Common myeloid progenitor, CD34-positive (primary cell): ENCODE data around the gene MYMK.

Experiments
- CTCF ChIA-PET: fragments of 350-600 bp; sonication (Branson Sonifier 250); formaldehyde crosslinking; loops from one replicate; lab custom pipeline; 2021; ENCODE audit warnings: antibody characterized with exemption; lab: Charles Lee
- POLR2A ChIA-PET: fragments of 350-600 bp; sonication (Branson Sonifier 250); formaldehyde crosslinking; loops from one replicate; lab custom pipeline; 2021; ENCODE audit warnings: antibody characterized with exemption; lab: Charles Lee
- DNase-seq, 3 donors: peaks; one replicate each; pipeline versions ENCODE4 v3.0.0 to v3.0.0-alpha.2; 2013
- H3K27ac ChIP-seq, 2 experiments: 1 replicate in 1 of 2; 2 replicates in 1 of 2; pipeline ENCODE4 v1.7.0; 2013; ENCODE audit warnings: inconsistent platforms in 2 of 2, low read length in 2 of 2, mild to moderate bottlenecking in 2 of 2, low read depth in 1 of 2, moderate library complexity in 1 of 2; ENCODE audit not compliant: severe bottlenecking in 2 of 2, insufficient read depth in 1 of 2, poor library complexity in 1 of 2
- H3K27me3 ChIP-seq, 5 experiments: replicated peaks in 2 of 5; 1 replicate in 3 of 5; 2 replicates in 2 of 5; pipeline versions ENCODE4 v1.6.1 to v1.7.0; 2013; ENCODE audit warnings: low read length in 4 of 5, mild to moderate bottlenecking in 2 of 5, moderate library complexity in 2 of 5, inconsistent platforms in 1 of 5; ENCODE audit not compliant: insufficient read depth in 5 of 5, control insufficient read depth in 4 of 5
- H3K36me3 ChIP-seq, 4 experiments: 1 replicate in 2 of 4; 2 replicates in 2 of 4; pipeline versions ENCODE4 v1.6.1 to v1.7.0; 2013; ENCODE audit warnings: low read length in 3 of 4, control low read depth in 1 of 4, mild to moderate bottlenecking in 1 of 4; ENCODE audit not compliant: control insufficient read depth in 4 of 4, insufficient read depth in 4 of 4
- H3K4me1 ChIP-seq, 4 experiments: 1 replicate in 3 of 4; 2 replicates in 1 of 4; pipeline versions ENCODE4 v1.6.1 to v1.7.1; 2013; ENCODE audit warnings: low read length in 3 of 4, mild to moderate bottlenecking in 3 of 4, control low read depth in 1 of 4, inconsistent platforms in 1 of 4, moderate library complexity in 1 of 4; ENCODE audit not compliant: control insufficient read depth in 4 of 4, insufficient read depth in 4 of 4; ENCODE audit errors: control extremely low read depth in 1 of 4
- H3K4me3 ChIP-seq, 7 experiments: 1 replicate in 4 of 7; 2 replicates in 3 of 7; pipeline versions ENCODE4 v1.5.1 to v1.7.0; 2013; ENCODE audit warnings: mild to moderate bottlenecking in 7 of 7, low read length in 6 of 7, moderate library complexity in 6 of 7, inconsistent platforms in 2 of 7, low read depth in 2 of 7, control low read depth in 1 of 7; ENCODE audit not compliant: insufficient read depth in 4 of 7, control insufficient read depth in 1 of 7; ENCODE audit errors: extremely low read depth in 1 of 7
- H3K9me3 ChIP-seq, 5 experiments: 1 replicate in 4 of 5; 2 replicates in 1 of 5; pipeline versions ENCODE4 v1.6.1 to v1.7.1; 2013; ENCODE audit warnings: low read length in 4 of 5, mild to moderate bottlenecking in 2 of 5, inconsistent platforms in 1 of 5, low read depth in 1 of 5, moderate library complexity in 1 of 5; ENCODE audit not compliant: control insufficient read depth in 4 of 5, insufficient read depth in 2 of 5; ENCODE audit errors: control extremely low read depth in 1 of 5
- WGBS: methylation state at CpG from one replicate; pipeline ENCODE4 v1.1.5; 2013; ENCODE audit not compliant: insufficient coverage; 5-methylcytosine and 5-hydroxymethylcytosine counted together

Gene MYMK

GRCh38 chr9:133529457-133529856 is 4.7 kb upstream of the MYMK start:
- Histone ChIP-seq H3K36me3 (no peaks in the 10 kb centered on the region), H3K27ac (no peak overlapping the region), H3K27me3 (peaks cover 0 to 12% (median 7%) of the 10 kb centered on the region in 5 experiments), H3K4me1 (peaks cover 0 to 29% (median 26%) of the 10 kb centered on the region in 4 experiments), H3K9me3 (no peaks in the 10 kb centered on the region), H3K4me3 (no peak overlapping the region)
- POLR2A ChIA-PET: interaction anchor here (1.2 kb wide), 1 partner anchor 11 kb away, joined by 3 read pairs; no protein-coding TSS in a partner anchor
- CTCF ChIA-PET: interaction anchor here (0.9 to 5.7 kb wide), 4 partner anchors 9 to 197 kb away, joined by 3 to 39 read pairs (median 4); no protein-coding TSS in a partner anchor
- 93% methylated on average over 5 of the region's 7 CpGs for WGBS
- no peak for DNase-seq

GRCh38 chr9:133528876-133529241 is 4.1 kb upstream of the MYMK start:
- no peak overlapping the region for H3K27ac ChIP-seq
- H3K27me3 ChIP-seq: peaks cover 0 to 7% (median 3%) of the 10 kb centered on the region in 5 experiments
- no peak for DNase-seq
- H3K9me3 ChIP-seq: no peaks in the 10 kb centered on the region
- H3K4me1 ChIP-seq: peaks cover 0 to 23% (median 20%) of the 10 kb centered on the region in 4 experiments
- H3K36me3 ChIP-seq: no peaks in the 10 kb centered on the region
- H3K4me3 ChIP-seq: no peak overlapping the region
- CTCF ChIA-PET: interaction anchor here (0.9 to 1.2 kb wide), 2 partner anchors 10 to 12 kb away, joined by 3 to 4 read pairs; no protein-coding TSS in a partner anchor
- 96% methylated on average over 6 of the region's 11 CpGs for WGBS
- POLR2A ChIA-PET: interaction anchor here (1.2 kb wide), 1 partner anchor 11 kb away, joined by 3 read pairs; no protein-coding TSS in a partner anchor

DNA sequence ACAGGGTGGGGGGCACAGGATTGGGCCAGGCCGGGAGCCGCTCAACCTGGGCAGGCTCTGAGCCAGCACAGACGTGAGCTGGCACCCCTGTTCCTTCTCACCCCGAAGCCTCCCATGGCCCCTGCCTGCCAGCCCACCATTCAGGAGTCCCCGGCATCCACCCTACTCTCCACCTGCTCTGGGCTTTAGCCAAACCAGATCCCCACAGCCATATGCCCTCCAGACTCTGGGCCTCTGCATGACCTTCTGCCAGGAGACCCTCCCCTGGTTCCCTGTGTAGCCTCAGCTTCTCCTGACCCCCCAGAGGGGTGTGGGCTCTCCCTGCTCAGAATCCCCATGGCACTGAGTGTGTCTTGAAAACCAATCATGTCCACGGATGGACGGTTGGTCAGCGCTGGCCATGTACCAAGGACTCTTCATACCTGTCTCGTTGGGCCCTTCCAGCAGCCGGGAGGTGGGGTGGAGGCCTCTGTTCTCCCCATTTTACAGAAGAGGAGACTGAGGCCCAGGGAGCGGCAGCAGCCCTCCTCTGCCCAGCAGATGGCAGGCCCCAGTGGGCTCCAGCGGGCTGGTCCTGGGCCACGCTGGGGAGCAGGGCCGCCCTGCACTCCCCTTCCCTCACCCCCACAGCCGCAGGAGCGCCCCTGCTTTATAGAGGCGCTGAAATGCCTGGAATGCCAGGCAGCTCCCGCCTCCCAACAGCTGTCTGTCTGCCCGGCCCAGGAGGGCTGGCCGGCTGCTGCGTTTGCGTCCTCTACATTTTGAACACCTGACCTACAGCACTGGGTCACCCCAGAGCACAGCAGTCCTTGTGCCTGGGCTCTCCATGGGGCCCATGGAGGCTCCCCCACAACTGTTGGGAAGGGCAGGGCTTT is 3.5 kb upstream of the MYMK start:
- Histone ChIP-seq H3K36me3 (no peaks in the 10 kb centered on the region), H3K27me3 (peaks cover 0 to under 1% (median 0%) of the 10 kb centered on the region in 5 experiments), H3K4me3 (no peak overlapping the region), H3K4me1 (peaks cover 0 to 17% (median 16%) of the 10 kb centered on the region in 4 experiments), H3K27ac (no peak overlapping the region), H3K9me3 (no peaks in the 10 kb centered on the region)
- ChIA-PET POLR2A (no interaction called here), CTCF (interaction anchor here (1.2 to 1.4 kb wide), 2 partner anchors 9 to 199 kb away, joined by 3 to 4 read pairs; no protein-coding TSS in a partner anchor)
- DNase-seq: no peak
- 92% methylated on average over 20 of the region's 22 CpGs for WGBS

- no peak overlapping the region for H3K4me3 ChIP-seq
- no peak for DNase-seq
- ChIA-PET CTCF (interaction anchor here (1.2 to 1.5 kb wide), 3 partner anchors 9 to 200 kb away, joined by 3 to 4 read pairs (median 3); no protein-coding TSS in a partner anchor), POLR2A (interaction anchor here (0.5 kb wide), 1 partner anchor 151 kb away, joined by 4 read pairs; no protein-coding TSS in a partner anchor)
- H3K9me3 ChIP-seq: no peaks in the 10 kb centered on the region
- WGBS: 90% methylated on average over 14 of the region's 18 CpGs
- no peaks in the 10 kb centered on the region for H3K36me3 ChIP-seq
- H3K4me1 ChIP-seq: peaks cover 0 to 11% (median 9%) of the 10 kb centered on the region in 4 experiments
- no peaks in the 10 kb centered on the region for H3K27me3 ChIP-seq
- no peak overlapping the region for H3K27ac ChIP-seq
Measured at GRCh38 chr9:133527444-133527920, 2.7 kb upstream of the MYMK start.

- CTCF ChIA-PET: interaction anchor here (1.2 to 1.5 kb wide), 2 partner anchors 23 to 200 kb away, joined by 3 read pairs; no protein-coding TSS in a partner anchor
Measured at GRCh38 chr9:133526721-133527321, 2.1 kb upstream of the MYMK start.

GRCh38 chr9:133525677-133526076 is 918 bp upstream of the MYMK start:
- CTCF ChIA-PET: no interaction called here
- POLR2A ChIA-PET: no interaction called here
- no peak overlapping the region for H3K4me3 ChIP-seq
- peaks cover 0 to 11% (median 7%) of the 10 kb centered on the region in 4 experiments for H3K4me1 ChIP-seq
- no peaks in the 10 kb centered on the region for H3K9me3 ChIP-seq
- no peak overlapping the region for H3K27ac ChIP-seq
- H3K36me3 ChIP-seq: no peaks in the 10 kb centered on the region
- WGBS: 96% methylated on average over 8 of the region's 8 CpGs
- no peaks in the 10 kb centered on the region for H3K27me3 ChIP-seq
- no peak for DNase-seq

More at GRCh38 chr9:133526721-133527321, 2.1 kb upstream of the MYMK start:
- no peak overlapping the region for H3K27ac ChIP-seq
- no peaks in the 10 kb centered on the region for H3K27me3 ChIP-seq
- H3K36me3 ChIP-seq: no peaks in the 10 kb centered on the region
- no peak for DNase-seq
- 61% methylated on average over 13 of the region's 21 CpGs for WGBS
- H3K4me3 ChIP-seq: no peak overlapping the region
- POLR2A ChIA-PET: interaction anchor here (0.5 kb wide), 1 partner anchor 150 kb away, joined by 4 read pairs; no protein-coding TSS in a partner anchor
- H3K9me3 ChIP-seq: no peaks in the 10 kb centered on the region
- peaks cover 0 to 11% (median 7%) of the 10 kb centered on the region in 4 experiments for H3K4me1 ChIP-seq
